ENCODE results near the gene VEGFB.
A peak's percentile ranks its signal among the peaks of the same experiment; 100 is the strongest.

The VEGFB gene

DNA sequence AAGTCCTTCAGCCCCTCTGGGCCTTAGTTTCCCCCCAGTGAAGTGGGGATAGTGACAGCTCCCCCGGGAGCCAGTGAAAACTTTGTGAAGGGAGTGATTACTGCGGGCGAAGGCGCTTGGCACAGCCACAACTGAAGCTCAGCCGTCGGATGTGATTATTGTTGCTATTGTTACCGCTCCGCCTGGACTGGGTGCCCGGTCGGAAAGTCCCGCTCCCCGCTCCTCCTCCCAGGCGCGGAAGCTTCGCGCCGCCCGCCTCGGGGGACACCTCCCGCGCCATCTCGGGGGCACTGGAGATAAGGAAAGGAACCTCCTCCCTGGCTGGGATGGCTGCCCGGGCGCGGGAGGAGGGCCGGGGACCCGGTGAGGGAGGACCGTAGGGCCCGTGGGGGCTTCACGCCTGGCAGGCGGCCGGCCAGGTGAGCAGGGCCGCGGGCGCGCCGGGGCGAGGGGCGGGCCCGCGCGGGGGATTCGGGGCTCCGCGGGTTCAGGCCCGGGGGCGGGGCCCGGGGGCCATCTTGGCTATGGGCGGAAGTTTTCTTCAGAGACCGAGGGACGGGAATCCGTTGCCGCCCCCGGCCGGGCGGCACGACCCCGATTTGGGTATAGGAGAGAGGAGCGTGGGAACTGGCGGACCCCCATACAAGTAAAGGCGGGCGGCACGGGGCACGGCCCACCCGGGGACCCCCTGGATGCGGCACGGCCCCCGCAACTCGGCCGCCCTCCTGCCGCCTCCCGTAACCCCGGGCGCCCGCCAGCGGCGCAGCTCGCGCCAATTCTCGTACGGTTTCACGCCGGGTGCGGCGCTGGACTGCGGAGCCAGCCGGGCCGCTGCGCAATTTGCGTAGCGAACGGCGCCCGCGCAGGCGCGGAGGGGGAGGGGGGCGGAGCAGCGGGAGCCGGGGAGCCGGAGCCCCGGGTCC lies 50.8 kb downstream of the VEGFB start, which contains the start of gene GPR137:
GPR137 (plus strand) TSS at position 887 of the 923 bp plus-strand sequence. CDS start 677 bp downstream, outside the sequence.
- peak; percentile 98 for DNase-seq

DNA sequence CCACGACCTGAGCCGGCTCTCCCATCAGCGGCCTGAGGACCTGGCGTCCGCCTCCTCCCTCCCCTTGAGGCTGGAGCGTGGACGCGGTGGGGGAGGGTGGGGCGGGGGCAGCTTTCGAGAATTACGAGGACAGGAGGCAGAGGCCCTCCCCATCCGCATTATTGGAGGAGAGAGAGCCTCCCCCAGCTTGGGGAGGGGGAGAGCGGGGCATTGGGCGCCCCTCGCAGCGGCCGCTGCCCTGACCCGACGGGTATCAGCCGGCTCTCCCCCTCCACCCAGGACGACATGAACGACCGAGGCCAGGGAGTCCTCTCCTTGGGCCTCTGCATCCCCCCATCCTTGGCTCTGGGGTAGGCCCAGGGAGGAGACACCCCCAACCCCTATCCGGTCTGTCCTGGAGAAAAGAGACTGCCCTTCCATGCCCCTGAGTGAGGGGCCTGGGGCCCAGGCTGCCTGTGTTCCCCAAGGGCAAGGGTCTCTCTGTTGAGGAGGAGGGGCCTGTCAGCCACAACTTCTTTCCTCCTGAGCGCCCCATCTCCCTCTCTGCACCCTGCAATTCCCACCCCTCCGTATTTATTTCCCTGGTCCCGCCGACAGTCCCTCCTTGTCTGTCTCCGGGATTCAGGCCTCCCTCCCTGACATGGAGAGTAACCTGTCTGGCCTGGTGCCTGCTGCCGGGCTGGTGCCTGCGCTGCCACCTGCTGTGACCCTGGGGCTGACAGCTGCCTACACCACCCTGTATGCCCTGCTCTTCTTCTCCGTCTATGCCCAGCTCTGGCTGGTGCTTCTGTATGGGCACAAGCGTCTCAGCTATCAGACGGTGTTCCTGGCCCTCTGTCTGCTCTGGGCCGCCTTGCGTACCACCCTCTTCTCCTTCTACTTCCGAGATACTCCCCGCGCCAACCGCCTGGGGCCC lies 51.8 kb downstream of the VEGFB start:
- DNase-seq = no peak

DNA sequence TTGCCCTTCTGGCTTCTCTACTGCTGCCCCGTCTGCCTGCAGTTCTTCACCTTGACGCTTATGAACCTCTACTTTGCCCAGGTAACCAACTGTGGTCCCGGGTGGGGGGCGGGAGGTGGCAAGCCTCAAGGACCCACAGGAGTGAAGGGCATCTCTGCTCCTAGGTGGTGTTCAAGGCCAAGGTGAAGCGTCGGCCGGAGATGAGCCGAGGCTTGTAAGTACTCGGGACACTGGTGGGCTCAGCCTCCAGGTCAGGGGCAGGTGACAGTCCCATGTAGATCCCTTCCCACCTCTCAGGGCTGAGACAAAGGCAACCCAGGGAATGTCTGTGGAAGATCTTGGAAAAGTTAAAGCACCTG lies 52.4 kb downstream of the VEGFB start:
- no peak for DNase-seq

DNA sequence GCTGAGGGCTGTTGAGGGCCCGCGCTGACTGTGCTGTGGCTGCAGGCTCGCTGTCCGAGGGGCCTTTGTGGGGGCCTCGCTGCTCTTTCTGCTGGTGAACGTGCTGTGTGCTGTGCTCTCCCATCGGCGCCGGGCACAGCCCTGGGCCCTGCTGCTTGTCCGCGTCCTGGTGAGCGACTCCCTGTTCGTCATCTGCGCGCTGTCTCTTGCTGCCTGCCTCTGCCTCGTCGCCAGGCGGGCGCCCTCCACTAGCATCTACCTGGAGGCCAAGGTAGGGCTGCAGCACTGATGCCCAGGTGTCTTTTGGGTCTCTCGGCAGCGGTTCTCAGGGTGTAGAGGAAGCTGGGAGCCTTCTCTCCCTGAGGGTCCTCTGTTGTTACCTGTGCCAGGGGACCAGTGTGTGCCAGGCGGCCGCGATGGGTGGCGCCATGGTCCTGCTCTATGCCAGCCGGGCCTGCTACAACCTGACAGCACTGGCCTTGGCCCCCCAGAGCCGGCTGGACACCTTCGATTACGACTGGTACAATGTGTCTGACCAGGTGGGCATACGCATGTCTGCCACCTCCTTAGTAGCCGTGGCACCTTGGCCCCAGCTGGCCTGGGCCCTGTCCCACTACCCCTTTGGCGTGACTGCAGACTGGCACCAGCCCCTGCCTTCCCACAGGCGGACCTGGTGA lies 53.4 kb downstream of the VEGFB start:
- no peak for DNase-seq

DNA sequence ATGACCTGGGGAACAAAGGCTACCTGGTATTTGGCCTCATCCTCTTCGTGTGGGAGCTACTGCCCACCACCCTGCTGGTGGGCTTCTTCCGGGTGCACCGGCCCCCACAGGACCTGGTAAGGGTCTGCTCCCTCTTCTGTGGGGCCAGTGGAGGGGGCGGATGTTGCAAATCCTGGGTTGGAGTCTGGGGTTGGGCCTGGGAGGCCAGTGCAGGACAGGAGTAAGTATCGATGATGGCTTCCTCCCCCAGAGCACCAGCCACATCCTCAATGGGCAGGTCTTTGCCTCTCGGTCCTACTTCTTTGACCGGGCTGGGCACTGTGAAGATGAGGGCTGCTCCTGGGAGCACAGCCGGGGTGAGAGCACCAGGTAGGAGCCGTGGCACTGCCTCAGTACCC lies 54.0 kb downstream of the VEGFB start:
- no peak for DNase-seq

Measured in retina (tissue), 1 donor.